SU-DHL-6 (cell line): ENCODE data around the gene DIRAS3.

Experiments used
- EZH2phosphoT487 ChIP-seq: fragments of 200-600 bp; sonication (generic), shearing (Covaris generic); conservative IDR thresholded peaks from 2 replicates; pipeline ENCODE4 v1.6.1; 2018; ENCODE audit warnings: mild to moderate bottlenecking, antibody characterized with exemption, low read length, moderate library complexity, mixed read lengths
- TF ChIP-seq, protein P1 (sequence below): fragments of 200-600 bp; sonication (generic); IDR thresholded peaks from one replicate; pipeline ENCODE4 v1.5.1; 2017; ENCODE audit warnings: antibody characterized with exemption, mild to moderate bottlenecking, low read length, moderate library complexity; ENCODE audit not compliant: insufficient read depth, poor library complexity, severe bottlenecking

DNA sequence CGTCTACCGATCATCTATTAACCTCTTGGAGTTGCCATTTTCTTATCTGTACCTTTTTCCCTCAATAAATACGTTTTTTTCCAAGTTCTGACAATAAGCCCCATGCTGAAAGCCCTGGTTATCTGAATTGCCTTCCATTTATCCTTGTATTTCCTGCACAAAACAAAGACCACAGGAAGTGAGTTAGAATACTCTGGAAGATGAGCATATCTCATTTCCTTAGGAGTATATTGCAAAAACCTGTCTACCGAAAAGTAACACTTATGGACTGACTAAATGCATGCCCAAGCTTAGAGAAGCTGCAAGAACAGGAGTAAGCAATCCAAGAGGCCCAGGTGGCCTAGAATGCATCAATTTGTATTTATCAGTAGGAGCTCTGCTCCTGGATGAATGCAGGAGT is 39.9 kb downstream of the DIRAS3 start:
- TF ChIP-seq, protein P1, sequence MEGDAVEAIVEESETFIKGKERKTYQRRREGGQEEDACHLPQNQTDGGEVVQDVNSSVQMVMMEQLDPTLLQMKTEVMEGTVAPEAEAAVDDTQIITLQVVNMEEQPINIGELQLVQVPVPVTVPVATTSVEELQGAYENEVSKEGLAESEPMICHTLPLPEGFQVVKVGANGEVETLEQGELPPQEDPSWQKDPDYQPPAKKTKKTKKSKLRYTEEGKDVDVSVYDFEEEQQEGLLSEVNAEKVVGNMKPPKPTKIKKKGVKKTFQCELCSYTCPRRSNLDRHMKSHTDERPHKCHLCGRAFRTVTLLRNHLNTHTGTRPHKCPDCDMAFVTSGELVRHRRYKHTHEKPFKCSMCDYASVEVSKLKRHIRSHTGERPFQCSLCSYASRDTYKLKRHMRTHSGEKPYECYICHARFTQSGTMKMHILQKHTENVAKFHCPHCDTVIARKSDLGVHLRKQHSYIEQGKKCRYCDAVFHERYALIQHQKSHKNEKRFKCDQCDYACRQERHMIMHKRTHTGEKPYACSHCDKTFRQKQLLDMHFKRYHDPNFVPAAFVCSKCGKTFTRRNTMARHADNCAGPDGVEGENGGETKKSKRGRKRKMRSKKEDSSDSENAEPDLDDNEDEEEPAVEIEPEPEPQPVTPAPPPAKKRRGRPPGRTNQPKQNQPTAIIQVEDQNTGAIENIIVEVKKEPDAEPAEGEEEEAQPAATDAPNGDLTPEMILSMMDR, result no peak
- TF ChIP-seq EZH2phosphoT487, result no peak
